Superior temporal gyrus (tissue), 1 donor: ENCODE results near the gene SPECC1.
"Not testable (repeated sequence)": the region's sequence is repeated elsewhere in the genome, so short reads cannot be mapped to it uniquely, and the experiment has no call there.

Source experiments
- DNase-seq: peaks from one replicate; pipeline ENCODE4 v3.0.0-alpha.2; 2016; ENCODE audit errors: extremely low spot score

Gene SPECC1

DNA sequence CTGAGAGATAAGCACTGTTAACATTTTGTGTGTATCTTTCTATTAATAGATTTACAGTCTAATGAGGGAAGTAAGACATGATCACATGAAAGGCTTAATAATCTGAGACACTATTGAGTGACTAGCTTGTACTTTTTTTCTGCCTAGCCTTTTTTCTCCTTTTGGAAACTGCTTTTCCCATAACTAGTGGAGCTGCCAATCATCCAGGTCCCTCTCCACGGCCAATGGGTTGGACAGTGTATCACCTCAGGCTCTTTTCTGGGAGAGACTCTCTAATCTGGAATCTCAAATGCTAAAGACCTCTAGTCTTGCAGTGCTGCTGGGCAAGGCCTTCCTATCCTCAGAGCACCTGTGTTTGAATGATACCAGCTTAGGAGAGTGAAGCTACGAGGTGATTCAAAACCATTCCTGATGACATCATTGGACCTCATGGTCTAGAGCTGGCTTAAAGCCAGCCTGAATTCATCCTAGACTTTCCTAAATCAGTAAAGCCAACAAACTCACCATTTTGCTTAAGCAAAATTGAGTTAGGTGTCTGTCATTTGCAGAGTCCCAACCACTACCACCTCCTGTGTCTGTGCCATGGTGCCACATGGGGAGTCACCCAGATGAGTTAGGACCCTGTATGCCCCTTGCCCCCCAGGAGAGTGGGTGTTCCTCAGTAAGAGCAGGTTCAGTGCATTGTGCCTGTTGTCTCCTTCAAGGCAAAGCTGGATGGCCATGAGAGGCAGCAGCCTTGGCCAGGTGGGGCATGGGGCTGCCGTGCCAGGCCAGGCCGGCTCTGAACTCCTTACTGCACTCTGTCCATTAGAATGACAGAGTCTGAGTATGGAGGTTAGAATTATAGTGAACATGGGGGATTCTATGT lies 62.9 kb downstream of the SPECC1 start:
- no peak for DNase-seq

DNA sequence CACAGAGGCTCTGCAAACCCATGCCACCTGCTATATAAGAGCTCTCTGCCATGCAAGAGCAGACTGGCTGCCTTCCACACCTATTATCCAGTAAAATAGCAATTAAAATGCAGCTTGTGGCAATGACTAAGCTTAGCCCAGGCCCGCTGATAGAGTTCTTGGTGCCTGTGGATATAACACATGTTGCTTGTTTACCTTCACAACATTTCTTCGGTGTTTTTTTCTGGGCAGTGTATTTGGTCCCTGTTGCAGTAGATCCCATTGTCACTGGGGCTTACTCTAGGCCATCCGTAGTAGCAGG lies 63.5 kb downstream of the SPECC1 start:
- DNase-seq: no peak

DNA sequence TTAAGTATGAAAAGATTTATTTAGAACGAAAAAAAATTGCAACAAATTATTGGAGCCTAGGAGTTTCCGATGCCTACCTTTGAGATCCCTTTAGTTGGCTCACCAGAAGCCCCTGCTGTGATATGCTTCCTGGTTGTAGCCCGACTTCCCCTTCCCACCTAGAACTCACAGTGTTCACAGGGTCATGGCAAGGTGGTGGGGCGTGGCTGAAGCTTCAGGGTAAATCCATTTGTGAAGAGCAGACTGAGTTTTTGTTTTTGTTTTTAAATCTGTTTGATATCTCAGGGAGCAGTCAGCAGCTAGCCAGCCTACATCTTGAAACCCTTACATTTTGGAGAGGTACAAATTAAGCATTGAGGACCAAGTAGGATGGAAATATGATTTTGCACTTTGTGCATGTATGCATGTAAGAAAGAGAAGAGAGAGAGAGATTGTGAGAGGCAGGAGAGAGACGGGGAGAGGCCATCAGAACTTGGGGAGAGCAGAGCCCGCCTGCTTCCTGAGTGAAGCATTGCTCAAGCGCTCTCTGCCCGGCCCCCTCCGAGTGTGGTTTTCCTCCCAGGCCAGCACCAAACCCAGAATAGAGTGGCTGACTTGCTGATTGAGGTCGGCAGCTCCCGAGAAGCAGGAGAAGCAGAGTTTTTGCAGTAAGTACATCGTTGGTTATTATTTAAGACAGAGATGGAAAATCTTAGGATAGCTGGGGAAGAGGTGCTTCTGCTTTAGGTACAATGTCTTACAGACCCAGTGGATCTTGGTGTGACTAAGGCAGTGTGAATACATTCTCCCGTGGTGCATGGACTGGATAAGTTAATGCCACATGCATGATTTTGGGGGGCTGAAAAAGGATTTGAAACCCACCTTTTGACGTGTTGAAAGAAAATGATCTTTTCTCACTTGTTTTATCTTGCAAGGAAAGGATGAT lies 64.2 kb downstream of the SPECC1 start:
- DNase-seq: peak; percentile 60

DNA sequence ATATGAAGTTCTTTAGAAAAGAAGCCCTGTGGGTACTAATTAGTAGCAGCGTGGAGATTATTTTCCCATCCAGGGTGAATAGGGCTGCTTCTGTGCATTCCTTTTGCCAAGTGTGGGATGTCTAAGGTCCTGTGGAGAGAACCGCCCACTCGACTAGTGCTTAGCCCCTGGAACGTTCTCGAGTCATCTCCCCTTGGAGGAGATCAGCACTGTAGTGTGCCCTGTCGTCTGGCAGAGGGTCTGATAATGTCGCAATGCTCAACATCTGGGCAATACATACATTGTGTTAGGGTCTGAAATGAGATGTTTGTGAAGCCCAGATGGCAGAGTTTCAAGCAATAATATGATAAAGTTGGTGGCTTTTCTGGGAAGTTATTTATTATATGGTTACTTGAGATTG lies 64.8 kb downstream of the SPECC1 start:
- DNase-seq: no peak

DNA sequence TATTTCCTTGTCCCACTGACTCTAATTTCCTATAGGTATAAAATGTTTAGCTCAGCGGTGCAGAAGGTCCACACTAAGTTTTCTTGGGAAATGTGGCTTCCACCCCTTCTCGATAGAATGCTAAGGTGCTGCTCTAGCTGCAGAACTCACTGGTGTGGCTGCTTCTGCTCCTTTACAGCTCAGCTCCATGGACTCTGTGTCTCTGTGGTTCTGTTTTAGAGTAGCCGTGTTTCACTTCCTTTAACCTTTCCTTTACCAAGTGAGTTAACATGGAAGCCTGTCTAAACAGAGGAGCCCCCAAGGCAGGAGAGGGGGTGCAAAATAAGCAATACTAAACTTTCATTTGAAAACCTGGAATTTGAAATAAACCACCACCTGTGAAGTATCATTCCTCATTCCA lies 65.3 kb downstream of the SPECC1 start:
- DNase-seq: no peak

DNA sequence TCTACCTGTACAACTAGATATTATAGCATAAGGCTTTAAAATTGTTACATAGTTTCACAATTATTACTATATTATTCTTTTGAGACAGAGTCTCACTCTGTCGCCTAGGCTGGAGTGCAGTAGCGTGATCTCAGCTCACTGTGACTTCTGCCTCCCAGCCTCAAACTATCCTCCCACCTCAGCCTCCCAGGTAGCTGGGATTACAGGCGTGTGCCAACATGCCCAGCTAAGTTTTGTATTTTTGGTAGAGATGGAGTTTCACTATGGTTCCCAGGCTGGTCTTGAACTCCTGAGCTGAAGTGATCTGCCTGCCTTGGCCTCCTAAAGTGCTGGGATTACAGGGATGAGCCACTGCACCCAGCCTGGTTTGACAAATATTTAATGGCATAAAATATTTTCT lies 67.0 kb downstream of the SPECC1 start:
- not testable (repeated sequence) for DNase-seq

DNA sequence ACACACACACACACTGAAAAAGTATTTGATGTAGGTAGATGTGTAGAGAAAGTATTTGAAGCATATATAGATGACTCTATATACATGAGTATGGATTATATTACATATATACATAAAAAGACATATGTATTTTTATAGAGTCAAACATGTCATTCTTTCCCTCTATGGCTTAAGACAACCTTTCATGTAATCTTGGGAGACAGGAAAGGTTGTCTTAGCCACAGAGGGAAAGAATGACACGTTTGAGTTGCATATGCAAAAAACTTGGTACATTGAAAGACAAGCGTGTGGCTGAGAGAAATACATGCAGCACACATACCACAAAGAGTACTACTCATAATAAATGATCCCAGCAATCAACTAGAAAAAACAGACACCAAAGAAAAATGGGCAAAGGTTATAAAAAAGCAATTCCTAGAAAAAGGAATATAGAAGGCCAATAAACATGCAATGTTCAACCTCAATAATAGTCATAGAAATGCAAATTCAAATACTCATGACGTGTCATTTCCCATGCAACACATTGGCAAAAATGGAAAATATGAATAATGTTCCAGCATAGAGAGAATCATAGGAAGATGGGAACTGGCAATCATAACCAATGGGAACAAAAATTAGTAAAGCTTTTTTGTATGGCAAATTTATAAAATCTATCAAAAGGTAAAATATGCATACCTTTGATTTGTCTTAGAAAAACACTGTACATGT lies 69.0 kb downstream of the SPECC1 start:
- no peak for DNase-seq

DNA sequence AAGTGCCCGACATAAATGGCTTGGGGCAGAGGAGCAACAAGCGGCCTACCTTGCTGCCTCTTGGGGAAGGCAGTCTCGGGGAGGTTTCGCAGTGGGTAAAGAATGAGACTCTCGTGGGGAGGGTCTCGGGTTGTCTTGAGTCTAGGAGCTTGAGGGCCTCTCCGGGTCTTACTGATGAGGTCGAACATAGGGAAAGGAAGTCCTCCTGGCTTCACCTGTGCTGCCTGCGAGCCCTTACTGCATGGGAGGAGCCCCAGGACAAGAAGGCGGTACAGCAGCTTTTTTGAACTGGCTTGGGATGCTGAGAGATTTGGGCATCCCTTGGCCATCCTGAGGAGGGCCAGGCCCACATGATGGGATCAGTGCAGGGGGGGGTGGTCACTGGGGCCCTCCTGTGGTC lies 71.4 kb downstream of the SPECC1 start:
- no peak for DNase-seq

DNA sequence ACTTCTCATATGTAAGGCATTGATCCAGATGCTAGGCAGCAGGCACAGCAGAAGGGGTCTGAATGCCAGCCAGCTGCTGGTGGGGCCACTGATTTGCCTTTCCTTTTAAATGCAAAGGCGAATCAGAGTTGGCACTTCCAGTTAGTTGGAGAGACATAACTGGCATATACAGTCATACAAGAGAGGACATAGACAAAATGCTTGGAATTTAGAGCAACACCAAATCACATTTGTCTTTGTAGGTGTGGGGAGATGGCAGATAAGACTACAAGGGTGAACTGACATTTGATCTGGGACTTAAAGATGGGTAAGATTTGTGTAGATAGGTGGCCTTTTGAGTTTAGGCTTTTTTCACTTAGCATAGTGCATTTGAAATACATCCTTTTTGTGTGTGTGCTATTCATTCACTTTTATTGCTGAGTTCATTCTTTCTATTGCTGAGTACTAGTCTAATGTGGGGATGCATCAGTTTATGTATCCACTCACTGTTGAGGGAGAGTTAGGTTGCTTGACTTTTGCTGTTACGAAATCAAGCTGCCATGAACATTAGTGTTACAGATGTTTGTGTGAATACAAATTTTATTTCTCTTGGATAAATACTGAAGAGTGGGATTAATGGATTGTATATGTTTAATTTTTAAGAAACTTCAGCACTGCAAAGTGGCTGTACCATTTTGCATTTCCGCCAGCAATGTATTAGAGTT lies 74.1 kb downstream of the SPECC1 start:
- no peak for DNase-seq

DNA sequence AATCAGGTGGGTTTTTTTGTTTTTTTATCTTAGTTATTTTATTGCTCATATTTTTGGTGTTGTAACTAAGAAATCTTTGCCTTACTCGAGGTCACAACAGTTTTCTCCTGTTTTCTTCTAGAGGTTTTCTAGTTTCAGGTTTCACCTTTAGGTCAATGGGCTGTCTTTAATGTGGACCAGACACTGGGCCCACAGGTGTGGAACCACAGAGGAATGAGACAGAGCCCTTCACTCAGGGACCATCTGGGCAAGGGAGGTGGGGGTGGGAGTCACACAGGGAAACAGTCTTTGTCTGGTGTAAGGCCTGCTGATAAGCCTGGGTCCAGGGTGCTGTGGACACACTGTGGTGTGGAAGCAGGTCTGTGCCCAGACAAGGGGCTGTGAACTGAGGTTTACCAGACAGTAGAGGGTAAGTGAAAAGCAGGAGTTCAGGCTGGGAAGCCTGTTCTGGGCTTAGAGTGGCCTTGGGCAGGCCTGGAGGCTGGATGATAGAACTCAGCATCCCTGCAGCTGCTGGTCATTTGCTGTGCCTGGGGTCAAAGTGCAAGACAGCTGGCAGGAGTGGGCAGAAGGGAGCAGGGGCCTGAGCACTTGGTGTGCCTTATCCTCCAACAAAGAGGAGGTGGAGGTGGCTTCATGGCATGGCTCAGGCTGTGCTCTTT lies 75.6 kb downstream of the SPECC1 start:
- no peak for DNase-seq

DNA sequence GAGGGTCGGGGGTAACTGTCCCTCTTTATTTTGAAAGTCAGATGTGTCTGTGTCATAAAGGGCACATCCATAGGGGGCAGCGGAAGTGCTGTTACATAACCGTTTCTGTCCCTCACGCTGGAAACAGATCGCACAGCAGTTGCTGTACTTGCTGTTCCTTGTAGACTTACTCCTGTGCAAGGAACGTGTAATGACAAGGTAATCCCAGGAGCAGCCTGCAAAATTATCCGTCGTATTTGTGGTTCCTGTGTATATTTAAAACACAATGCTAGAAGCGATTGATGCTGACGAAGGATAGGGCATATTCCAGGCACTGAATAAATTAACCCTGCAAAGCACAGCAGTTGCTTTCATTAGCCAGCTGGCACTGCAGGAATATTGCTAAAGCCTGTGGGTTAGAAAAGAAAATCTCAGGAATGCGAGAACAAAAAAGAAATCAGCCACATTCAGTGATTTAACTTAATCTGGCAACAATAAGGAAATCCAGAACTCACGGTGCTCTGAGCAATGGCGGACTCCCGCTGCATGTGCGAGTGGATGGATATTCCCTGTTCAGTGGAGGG lies 76.2 kb downstream of the SPECC1 start:
- DNase-seq: no peak

DNA sequence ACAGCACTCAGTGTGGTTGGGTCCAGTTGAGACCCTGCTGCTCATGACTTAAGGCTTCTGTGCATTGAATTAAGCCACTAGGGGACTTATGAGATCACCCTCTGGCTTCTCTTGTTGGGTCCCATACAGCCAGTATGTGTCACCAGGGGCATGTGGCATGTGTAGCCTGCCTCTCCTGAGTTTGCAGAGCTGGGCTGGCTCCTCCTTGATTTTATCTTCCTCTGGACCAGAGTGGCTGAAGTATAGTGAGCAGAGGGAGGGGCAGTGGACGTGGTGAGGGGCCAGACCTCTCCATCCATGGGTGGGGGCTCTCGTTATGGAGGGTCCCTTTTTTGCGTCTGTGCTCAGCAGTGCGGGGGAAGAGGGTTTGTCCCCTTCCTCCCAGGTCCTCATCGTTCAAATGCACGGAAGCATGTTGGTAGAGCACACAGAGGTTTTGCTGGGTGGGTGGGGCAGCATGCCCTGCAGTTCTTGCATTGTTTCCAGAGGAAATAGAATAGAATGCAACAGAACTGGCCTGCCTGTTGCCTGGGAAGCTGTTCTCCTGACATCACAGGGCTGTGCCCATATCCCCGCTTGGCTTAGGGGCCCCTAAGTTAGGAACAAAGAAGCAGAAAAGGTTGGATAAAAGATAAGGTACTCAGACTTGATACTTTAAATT lies 77.4 kb downstream of the SPECC1 start:
- DNase-seq: no peak

DNA sequence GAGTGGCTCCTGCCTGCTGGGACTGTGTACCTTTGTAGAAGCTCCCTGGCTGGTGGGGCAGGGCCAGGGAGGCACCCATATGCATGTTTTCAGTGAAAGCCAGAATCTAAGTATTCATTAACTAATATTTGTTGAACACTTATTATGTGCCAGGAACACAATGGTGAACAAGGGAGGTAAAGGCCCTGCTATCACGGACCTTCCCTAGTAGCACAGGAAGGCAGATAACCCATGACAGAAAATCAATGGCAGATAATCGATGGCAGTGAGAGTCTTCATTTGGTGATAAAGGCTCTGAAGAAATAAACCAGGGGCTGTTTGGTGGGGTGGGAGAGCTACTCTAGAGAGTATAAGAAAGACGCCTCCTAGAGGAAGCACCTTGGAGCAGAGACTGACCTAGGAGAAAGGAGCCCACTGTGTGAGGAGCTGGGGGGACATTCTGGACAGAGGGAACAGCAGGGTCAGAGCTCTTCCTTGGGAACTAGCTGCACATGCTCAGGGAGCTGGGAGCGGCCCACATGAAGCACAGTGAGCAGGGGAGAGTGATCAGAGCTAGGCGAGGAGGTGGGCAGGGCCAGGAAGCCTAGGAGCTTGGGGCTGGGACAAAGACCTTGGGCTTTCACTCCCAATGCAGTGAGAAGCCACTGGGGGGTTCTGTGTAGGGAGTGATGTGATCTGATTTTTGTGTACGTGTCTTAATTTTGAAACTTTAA lies 78.5 kb downstream of the SPECC1 start:
- DNase-seq: no peak

DNA sequence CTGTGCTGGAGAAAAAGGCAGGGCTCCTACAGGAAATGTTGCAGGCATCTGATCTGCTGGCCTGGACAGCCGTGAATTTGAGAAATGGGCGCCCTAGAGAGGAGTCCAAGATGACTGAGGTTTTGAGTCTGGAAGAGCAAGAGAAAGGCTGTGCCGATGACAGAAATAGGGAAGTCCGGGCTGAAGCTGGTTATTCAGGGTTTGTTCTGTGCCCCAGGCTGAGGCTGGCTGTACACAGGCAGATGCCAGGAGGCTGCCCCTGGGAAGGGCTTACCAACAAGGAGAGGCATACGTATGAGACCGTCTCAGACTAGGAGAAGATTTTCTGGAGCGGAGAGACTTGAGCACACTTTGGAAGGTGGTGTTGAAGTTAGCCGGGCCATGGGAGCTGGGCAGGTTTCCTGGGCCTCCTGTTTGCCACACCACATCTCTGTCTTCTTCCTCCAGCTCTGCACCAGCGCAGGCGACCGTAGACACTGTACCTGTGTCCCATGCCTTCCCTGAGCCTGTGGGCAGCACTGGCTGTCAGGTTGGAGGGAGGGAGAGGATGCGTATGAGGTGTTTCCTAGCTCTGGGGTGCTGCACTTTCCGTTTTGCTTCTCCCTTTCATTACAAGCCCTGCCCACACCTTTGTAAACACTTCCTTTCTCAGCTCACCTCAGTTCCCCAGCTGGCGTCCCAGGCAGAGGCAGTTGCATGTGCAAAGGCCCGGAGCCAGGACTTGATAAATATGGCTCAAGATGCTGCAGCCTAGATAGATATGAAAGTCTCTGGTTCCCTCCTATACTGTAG lies 80.8 kb downstream of the SPECC1 start:
- no peak for DNase-seq

DNA sequence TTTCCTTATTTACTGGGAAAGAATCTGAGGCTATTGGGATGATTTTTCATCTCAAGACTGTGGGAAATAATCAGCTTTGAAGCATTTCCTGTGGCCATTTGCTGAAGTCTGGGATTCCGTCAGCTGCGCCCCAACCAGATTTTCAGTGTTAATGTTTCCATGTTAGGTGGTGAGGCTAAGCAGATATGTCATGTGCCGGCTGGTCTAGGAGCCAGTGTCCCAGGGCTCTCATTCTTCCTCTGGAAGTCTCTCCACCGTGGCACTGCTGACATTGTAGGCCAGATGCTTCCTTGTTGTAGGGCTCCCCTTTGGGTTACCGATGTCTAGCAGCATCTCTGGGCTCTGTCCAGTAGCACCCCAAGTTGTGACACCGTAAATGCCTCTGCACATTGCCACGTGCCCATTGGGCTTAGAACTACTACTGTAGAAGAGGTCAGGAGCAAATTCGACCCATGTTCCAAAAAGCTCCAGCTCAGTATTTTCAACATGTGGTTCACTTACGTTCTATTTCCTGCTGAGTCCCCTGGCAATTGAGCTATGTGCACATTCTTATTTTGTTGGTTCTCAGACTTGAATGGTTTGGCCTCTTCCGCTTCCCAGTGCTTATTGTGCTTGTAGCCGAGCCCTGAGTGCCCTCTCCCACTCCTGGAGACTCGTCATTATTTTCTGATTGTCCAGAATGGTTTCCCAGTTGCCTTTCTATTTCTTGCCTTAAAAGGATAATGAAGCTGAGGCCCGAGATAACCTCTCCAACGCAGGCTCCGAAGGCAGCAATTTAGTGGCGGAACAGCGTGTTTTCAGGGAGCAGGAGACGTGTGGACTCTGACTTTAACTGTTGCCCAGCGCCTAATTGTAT lies 82.2 kb downstream of the SPECC1 start:
- no peak for DNase-seq

DNA sequence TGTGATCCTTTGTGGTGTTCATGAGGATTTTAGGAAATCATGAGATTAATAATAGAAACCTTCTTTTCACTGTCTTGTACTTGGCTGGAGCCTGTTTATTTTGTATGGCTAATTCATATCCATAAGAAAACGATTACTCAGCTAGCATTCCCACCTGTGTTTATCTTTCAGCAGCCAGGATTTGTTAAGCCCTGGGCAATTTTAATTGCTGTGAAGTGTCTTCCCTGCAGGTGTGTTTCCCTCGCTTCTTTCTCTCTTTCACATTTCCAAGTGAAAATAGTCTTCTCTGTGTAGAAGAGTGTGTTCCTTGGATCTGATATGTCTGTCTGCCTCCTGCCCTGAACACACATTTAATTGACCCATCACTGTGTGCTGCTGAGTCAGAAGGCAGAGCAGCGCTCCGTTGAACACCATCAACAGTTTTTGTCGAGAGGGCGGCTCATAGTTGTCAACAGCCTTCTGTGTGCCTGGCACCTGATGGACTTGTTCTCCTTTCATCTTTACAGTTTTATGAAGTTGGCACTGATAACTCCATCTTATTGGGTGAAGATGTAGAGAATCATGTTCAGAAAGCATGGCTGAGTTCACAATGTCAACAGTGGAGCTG lies 83.2 kb downstream of the SPECC1 start:
- DNase-seq: no peak

DNA sequence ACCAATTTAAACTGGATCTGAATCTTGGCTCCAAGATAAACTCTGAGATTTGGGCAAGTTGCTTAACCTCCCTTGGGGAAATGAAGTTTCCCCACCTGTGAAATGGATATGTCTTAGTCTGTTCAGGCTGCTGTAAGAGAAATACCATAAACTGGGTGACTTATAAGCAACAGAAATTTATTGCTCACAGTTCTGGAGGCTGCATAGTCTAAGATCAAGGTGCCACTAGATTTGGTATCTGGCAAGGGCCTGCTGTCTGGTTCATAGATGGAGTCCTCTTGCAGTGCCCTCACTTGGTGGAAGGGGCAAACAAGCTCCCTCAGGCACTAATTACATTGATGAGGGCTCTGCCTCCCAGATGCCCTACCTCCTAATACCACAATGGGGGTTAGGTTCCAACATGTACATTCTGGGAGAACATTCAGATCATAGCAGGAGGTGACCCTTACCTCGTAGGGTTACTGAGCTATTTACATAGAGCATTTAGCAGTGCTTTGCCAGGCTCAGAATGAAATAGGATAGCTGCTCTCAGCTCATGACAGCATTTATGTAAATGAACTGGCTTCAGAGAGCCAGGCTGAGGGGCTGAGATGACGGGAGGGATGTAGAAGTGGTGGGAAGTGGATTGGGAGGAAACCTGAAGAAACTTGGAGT lies 83.9 kb downstream of the SPECC1 start:
- DNase-seq: no peak
